ENCODE results near the gene LRP4. TPM values are rescaled to one million over a fixed set of nuclear protein-coding genes. Genes with fewer than 3 reads are reported as not detected.

LRP4 gene
- total RNA-seq, 1 donor from 2014 or later = 8.3 TPM

DNA sequence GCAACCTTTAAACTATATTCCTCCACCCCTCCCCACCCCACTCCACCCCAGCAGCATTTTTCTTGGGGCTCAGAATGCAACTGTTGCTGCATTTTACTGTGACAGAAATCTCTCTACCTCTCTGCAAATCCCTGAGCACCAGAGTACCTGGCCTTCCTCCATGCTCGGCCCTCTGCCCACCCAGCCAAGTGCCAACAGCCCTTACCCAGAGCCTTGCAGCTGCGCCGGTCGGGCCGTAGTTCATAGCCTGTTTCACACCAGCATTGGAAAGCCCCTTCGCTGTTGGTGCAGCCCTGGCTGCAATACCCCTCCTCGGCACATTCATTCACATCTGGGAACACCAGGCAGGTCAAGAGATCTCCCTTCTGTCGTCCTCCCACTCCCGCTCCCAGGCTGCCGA, 23.4 kb downstream of the LRP4 start:
- no peak for DNase-seq

DNA sequence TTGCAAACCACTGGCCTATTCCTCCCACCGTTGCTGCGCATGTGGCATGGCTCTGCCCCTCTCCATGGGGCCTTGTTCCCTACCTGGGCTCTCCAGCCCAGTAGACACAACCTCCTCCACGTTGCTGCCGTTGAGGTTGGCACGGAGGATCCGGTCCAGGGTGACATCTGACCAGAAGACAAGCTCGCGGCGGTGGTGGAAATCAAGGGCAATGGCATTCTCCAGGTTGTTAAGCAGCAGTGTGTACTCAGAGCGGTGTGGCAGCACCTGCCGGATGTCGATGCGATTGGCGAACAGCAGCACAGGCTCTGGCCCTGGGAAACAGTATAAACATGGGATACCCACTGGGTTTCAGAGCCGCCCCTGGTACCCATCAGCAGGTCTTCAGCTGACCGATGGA, 23.8 kb downstream of the LRP4 start:
- no peak for DNase-seq

DNA sequence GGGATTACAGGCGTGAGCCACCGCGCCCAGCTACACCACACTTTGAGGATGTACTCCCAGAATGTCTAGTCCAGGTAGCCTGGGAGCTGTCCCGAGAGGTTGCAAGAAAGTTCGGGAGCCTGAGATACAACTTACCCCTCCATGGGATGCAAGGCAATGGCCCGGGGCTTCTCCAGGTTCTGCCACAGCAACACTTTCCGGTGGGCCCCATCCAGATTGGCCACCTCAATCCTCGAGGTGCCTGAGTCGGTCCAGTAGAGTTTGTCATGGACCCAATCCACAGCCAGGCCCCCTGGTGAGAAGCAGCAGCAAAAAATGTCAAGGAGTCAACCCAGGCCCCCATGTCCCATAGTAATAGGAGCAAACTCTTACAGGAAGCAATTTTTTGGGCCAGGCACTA, 25.5 kb downstream of the LRP4 start:
- DNase-seq = no peak

DNA sequence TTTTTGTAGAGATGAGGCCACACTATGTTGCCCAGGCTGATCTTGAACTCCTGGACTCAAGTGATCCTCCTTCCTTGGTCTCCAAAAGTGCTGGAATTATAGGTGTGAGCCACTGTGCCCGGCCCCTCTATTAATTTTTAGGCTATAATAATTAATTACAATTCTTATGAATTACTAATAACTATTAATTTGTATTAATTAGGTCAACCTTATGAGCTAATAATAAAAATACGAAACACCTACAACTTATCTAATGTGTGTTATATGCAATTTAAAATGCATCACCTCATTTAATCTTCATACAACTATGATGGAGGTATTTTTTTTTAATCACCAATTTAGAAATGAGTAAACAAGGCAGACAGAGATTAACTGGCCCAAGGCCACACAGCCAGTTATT, 26.2 kb downstream of the LRP4 start:
- DNase-seq = no peak

DNA sequence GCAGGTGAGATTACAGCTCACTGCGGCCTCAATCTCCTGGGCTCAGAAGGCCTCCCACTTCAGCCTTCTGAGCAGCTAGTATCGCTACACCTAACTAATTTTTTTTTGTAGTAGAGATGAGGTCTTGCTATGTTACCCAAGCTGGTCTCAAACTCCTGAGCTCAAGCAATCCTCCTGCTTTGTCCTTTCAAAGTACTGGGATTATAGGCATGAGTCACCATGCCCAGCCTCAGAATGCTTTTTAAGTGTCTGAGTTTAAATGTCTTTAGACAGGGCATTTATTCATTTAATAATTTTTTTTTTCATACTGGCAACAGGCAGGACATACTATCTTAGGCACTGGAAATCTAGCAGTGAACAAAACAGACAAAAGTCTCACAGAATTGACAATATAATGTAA, 27.7 kb downstream of the LRP4 start:
- no peak for DNase-seq

DNA sequence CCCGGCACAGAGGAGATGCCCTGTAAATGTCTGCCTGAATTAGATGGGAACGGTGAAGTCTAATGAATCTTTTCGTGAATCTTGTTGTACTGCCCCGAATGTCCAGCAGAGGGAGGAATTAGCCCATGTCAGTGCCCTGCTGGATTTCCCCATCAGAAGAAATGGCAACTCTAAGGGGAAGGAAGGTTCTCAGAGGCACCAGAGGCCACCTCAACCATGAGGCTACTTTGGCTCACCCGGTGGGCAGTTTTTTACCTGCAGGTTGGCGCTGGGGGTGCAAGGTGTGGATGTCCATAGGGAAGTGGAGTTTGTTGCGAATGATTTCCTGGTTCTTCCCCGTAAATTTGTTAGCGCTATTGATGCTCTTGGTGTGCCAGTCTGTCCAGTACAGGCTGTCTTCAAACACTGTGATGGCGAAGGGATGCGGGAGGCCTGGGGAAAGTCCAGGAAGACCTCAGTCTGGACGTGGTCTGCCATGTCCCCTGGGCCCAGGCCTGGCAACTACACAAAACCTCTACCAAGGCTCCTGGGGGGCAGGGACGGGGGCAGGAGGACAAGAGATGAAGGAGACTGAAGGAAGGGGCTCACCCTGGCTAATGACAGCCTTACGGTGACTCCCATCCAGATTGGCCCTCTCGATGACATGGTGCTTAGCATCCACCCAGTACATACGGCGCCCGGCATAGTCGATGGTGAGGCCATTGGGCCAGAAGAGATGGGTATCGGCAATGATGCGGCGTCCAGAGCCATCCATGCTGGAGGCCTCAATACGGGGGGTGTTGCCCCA, 28.5 kb downstream of the LRP4 start:
- DNase-seq = peak; percentile 62

DNA sequence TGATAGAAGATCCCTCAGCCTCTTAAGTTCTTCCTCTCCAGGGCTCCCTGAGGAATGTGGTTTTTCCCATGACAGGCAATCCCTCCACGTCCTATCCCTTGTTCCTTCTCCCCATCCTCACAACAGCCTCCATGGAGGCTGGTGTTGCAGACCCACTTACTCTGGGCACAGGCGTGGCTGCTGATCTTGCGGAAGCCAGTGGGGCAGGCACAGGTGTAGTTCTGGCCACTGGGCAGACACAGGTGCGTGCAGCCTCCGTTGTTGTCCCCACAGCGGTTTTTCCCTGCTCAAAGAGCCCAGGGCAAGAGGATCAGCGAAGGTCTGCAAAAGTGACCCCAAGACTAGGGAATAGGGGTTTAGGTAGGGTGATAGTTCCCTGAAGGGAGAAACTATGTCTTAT, 29.1 kb downstream of the LRP4 start:
- DNase-seq = no peak

DNA sequence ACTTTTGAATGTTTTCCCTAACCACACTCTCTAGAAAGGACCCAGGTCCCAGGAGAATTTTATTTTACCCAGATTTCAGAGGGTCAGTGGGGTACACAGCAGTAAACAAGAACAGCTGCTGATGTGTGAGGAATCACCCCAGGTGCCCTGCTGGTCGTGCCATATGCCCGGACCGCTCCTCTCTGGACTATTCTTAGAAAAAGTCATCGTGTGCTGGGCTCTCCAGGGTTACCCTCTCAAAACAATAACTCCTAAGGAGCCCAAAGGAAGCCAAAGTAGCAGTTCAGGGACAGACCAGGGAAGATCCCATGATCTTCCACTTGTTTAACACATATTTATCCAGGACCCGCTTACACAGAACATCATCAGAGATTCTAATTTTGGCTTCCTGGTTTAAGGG, 29.7 kb downstream of the LRP4 start:
- no peak for DNase-seq

DNA sequence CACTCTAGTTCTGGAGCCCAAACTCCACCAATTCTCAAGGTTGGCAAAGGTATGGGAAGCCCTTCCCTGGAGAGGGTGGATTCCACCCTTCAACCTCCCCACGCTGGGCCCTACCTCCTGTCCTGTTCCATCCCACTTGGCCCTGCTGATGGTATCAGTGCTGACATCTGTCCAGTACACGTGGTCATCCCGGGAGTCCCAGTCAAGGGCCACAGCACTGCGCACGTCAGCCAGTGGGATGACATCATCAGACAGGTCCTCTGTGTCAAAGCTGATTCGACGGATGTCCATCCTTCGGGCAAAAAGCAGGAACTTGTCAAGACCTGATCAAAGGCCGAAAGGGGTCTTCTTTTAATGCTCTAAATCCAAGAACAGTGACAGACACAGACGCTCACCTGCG, 32.1 kb downstream of the LRP4 start:
- DNase-seq = no peak

DNA sequence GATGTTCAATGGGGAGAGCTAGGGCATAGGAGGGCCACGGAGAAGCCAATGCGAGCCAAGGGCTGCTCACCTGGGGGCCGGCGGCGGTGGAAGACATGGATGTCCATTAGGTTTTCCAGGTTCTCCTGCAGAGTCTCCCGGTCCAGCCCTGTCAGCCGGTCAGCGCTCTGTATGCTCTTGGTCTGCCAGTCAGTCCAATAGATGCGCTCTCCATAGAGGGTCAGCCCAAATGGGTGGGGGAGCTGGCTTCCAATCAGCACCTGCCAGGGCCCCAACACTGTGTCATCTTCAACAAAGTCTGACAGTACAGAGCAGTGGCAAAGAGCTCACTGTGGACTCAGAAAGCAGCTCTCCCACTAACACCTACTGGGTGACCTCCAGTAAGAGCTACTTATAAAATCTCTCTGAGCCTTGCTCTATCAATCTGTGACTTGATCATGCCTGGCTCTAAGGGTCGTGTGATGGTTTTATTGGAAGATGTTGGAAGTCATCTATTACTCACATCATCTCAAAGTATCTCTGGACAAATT, 39.2 kb downstream of the LRP4 start:
- DNase-seq = no peak

DNA sequence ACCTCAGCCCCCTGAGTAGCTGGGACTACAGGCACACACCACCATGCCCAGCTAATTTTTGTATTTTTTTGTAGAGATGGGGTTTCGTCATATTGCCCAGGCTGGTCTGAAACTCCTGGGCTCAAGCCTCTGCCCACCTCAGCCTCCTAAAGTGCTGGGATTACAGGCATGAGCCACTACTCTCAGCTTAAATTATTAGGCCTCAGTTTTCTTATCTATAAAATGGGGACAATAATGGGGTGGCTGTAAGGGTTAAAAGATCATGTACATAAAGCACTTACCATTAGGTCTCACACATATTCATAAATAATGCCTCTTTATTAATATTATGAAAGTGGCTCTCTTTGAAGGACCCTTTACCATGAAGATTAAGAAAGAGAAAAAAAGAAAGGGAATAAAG, 40.8 kb downstream of the LRP4 start:
- no peak for DNase-seq

DNA sequence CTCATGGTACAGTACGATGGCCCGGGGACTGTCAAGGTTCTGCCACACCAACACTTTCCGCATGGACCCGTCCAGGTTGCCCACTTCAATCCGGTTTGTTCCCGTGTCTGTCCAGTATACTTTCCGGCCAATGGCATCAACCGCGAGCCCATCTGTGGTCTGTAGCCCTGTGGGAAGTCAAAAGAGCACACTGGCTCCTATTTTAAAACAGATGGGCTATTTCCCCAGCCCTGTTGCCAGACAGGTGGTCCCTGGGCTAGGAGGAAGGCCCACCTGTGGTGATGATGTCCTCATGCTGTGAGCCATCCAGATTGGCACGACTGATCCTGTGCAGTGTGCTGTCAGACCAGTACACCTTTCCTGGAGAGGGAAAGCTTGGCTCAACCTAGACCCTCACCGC, 41.9 kb downstream of the LRP4 start:
- DNase-seq = no peak

DNA sequence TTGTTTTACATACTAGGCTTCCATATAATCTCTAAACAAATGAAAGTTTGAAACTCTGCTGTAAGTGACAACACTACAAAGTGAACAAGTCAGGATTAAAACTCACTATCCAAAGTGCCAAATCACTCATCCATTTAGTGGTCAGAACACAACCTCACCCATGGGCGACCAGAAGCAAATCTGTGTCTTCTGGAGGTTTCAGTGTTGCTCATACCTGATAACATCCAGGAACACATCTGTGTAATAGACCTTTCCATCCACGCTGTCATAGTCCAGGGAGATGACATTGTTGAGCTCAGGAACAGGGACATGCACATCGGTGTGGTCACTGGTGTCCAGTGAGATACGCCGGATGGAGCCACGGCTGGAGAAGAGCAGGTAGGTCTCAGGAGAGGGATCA, 43.8 kb downstream of the LRP4 start:
- no peak for DNase-seq

DNA sequence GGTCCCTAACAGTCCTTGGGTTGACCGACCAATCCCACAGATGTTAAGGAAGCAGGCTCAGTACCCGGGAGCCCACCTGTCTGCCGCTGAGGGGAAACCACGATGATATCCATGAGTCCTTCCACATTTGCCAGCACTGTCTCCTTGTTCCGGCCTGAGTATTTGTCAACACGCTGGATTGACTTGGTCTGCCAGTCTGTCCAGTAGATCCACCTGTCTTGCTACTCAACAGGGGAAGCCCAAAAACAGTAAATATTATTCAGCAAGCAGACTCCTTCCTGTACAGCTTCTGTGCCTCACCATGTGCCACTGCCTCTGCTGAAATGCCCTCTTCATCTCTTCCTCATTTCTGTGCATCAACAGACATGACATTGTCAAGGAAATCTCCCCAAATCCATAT, 49.4 kb downstream of the LRP4 start:
- no peak for DNase-seq

DNA sequence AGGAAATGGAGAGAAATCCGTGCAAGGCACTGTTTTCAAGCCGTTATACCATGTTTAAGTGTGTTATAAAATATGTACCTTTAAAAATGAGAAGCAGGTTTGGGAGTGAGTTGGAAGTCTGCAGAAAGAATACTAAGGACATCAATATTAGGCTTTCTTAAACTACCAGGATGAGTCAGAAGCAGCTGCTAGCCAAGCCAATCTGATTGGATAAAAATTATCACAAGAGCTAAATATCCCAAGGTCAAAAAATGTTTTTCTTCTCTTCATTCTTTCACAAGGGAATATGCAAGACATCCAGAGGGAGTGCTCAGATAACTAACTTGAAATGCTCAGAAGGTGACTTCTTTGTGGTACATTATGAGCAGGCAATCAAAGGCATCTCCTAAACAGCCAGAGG, 53.0 kb downstream of the LRP4 start:
- no peak for DNase-seq

DNA sequence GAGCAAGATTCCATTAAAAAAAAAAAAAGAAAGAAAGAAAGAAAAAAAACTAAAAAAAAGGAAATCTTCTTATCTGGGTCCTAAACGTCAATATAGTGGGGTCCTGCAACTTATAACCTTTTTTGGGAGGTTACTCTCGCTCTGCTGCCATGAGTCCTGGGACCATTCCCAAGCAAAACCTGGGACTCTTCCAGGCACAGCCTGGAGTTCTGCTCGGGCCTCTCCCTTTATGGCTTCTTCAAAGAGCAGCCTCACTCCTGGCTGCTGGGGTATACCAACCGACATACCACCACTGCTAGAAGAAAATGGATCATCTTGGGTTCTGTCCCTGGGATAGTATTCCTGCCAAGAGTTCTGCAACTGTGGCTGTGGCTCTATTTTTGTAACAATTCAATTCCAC, 58.1 kb downstream of the LRP4 start:
- no peak for DNase-seq

DNA sequence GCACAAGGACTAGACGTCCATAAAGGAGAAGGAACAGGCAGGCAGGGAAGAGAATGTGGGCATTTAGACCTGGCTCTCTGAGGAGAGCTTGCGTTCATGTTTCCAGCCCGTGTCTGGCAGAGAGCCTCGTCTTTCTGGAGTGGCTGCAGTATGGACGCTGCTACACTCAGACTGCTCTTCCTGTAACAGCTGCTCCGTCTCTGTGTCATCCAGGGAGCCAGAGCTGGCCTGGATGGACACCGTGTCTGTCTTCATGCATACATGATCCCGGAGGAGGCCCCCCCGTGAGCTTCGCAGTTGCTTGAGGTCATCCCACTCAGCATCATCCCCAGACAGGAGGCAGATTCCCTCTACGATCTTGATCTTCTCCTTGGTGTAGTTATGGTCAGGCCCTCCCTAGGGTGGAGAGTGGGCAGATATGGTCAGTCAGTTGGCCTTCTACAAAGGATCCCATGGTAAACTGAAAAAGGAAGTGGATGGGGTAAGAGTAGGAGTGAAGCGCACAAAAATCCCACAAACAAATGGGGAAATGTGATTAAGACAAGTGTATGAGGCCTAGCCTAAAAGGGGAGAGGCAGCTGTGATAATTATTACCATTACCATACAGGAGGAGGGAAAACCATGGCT, 59.3 kb downstream of the LRP4 start:
- peak; percentile 7 for DNase-seq

DNA sequence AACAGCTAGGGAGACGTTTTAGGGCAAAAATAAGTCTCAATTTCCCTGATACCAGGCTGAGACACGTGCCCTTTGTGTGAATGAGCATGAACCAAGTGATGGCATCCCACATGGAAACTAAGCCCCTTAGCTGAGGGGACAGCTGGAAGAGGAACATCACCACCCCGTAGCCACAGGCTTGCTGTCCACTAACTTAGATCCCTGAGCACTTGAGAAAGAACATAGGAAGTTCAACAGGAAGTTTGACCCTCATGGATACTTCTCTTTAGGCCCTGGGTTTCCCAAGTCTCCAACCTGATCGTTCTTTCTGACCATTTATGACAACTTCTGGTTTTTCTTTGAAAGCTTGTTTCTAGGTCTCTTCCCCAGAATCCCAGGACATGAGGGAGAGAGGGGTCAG, 60.7 kb downstream of the LRP4 start:
- DNase-seq = no peak

DNA sequence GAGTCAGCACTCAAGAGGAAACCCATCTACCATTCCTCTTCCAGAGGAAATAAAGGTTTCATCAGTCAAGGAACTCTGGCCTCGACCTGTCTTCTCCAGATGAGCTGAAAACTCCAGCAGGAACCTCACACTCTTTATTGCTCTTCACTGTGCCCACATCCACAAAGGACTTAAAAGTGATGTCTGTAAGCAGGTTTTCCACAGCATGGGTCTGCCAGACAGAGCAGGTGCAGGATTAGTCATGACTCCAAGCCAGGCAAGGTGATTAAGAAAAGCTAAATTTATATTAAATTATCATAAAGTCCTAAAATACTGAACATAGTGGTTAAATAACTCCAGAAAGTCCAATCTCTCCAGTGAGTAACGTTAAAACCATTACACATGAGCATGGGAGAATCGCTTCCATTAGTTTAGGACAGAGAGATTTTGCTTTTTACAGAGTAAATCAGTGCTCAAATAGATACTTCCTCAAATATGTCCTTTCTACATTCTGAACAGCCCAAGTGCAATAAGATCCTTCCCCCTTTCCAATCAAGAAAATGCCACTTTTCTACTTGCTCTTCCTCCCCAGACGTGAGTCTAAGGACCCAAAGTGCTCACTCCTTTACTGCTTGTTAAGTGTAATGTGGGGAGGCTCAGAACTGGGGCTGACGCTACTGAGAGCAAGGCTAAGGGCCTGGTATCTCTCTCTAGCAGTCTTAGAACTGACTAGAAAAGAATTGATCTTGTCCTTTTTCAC, 61.6 kb downstream of the LRP4 start:
- no peak for DNase-seq

DNA sequence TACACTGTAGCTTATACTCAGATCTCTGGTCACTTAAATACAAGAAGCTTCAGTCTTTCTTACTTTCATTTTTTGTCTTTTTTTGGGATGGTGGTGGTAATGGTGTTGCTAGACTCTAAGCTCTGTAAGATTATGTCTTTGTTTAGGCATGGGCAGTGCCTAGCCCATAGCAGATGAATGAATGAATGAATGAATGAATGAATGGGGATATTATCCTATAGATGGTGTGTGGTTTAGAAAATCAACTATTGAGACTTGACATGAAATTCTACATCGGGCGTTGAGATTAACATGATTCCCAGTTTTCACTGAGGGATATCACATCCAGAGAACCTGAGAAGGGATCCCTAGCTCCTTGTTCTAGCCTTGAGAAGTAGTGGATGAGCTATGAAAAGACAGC, 62.5 kb downstream of the LRP4 start:
- no peak for DNase-seq

DNA sequence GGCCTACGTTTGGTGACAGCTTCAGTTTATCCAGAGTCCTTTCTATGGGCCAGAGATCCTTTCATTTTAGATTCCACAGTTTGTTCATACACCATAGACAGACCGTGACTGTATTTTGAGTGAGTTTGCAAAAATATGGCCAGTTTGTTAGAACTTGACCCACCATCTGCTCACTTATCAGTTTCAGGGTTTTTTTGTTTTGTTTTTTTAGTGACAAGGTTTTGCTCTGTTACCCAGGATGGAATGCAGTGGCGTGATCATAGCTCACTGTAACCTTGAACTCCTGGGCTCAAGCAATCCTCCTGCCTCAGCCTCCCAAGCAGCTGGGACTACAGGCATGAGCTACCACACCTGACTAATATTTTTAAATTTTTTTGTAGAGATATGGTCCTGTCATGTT, 63.2 kb downstream of the LRP4 start:
- no peak for DNase-seq

DNA sequence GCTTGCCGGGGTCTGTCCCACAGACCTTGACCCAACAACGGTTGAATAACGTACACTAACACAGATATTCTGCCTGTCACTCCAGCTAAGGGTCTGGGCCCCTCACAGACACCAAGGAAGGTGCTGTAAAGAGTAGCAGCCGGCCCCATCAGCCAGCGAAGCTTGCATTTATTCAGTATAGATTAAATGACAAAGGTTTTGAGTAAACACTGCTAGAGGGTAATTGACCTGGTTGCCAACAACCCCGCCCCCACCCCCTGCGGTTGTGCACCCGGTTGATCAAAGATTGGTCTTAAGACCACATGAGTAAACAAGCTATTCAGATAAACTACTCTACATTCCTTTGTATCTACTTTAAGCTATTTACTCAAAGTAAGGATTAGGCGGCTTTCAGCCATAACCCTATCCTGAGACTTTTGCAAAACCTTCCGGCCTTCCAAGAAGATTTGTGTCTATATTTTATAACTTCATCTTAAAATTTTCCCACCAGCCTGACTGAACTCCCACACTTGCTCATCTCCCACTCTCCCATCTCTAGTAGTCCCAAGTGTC, 67.4 kb downstream of the LRP4 start:
- no peak for DNase-seq

DNA sequence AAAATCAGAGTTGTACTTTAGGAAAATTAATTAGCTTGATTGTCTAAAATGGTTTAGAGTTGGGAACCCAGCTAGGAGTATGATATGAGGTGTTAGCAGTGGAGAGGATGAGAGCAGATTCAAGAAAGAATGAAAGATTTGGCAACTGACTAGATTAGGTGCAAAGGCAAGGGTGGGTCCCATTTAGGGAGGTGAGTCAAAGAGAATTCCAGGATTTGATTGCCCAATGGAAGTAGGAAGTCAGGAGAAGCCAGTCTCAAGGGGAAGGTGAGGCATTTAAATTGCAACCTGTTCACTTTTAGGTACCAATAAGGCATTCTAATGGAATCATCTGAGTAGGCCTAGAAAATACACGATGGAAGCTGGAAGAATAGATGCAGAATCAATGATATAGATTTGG, 68.7 kb downstream of the LRP4 start:
- no peak for DNase-seq
